ENCODE results near the gene PLEKHH3.
A peak's percentile ranks its signal among the peaks of the same experiment; 100 is the strongest.

PLEKHH3 gene

DNA sequence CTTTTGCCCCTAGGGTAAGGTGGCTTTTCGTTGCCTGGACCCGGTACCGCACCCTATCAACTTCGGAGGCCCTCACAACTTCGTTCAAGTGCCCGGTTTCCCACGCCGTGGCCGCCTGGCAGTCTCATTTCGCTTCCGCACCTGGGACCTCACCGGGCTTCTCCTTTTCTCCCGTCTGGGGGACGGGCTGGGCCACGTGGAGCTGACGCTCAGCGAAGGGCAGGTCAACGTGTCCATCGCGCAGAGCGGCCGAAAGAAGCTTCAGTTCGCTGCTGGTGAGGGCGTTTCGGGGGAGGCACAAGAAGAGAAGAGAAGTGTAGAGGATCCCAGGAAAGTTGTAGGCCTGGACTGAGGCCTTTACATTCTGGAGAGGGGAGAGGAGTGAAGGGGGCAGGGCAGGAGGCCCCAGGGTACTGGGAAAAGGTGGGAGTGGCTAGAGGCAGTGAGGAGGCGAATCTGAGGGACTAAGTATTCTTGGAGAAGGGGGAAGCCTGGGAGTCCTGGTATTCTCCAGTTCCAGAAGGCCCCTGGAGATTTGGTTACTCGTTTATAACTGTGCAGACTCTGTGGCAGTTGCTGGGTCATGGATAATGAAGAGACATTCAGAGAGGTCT lies 11.0 kb upstream of the PLEKHH3 start:
- DNase-seq: no peak

DNA sequence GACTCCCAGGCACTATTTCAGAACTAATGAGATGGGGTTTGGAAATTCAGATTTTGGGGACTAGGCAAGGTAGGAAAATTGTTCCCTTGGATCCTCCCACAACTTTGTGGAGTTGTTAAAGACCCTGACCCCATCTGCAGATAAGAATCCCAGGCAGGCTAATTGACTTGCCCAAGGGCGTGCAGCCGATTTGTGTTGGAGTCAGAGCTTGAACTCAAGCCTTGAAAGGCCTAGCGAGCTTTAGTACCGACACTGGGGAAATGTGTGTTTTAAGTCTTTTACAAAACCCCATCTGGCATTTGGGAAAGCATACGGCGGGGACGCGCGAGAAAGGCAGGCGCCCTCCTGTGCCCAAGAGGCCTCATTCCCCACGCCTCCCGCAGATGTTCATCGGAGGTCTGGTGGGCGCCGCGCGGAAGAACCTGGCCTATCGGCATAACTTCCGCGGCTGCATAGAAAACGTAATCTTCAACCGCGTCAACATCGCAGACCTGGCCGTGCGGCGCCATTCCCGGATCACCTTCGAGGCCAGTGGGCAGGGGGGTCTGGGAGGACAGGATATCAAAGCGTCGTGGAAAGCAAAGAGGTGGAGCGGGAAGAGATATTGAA lies 9.8 kb upstream of the PLEKHH3 start:
- no peak for DNase-seq

DNA sequence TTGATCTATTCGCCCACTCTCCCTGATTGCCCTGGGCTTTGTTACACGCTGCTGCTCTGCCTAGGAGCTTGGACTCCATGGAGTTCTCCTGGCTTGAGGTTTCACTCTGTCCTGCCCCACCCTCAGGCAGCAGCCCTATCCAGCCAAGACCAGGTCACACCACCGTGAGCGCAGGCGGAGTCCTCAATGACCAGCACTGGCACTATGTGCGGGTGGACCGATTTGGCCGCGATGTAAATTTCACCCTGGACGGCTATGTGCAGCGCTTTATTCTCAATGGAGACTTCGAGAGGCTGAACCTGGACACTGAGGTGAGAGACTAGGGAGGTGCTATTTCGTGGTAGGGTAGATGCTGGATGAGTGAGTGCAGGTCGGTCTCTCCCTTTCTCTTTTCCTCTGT lies 9.0 kb upstream of the PLEKHH3 start:
- DNase-seq: no peak

DNA sequence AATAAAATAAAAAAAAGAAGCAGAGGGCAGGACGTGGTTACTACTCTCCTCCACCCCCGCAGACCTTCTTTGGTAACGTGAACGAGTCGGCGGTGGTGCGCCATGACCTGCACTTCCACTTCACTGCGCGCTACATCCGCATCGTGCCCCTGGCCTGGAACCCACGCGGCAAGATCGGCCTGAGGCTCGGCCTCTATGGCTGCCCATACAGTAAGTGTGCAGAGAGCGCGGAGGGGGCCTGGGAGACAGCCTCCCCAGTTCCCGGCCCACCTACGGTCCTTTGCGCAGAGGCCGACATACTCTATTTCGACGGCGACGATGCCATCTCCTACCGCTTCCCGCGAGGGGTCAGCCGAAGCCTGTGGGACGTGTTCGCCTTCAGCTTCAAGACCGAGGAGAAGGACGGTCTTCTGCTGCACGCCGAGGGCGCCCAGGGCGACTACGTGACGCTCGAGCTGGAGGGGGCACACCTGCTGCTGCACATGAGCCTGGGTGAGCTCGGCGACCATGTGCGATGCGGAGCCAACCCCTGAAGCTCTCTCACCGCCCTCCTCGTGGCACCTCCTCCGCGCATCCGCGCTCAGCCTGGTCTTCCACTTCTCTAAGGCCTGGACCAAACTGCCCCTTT lies 8.2 kb upstream of the PLEKHH3 start:
- DNase-seq: no peak

DNA sequence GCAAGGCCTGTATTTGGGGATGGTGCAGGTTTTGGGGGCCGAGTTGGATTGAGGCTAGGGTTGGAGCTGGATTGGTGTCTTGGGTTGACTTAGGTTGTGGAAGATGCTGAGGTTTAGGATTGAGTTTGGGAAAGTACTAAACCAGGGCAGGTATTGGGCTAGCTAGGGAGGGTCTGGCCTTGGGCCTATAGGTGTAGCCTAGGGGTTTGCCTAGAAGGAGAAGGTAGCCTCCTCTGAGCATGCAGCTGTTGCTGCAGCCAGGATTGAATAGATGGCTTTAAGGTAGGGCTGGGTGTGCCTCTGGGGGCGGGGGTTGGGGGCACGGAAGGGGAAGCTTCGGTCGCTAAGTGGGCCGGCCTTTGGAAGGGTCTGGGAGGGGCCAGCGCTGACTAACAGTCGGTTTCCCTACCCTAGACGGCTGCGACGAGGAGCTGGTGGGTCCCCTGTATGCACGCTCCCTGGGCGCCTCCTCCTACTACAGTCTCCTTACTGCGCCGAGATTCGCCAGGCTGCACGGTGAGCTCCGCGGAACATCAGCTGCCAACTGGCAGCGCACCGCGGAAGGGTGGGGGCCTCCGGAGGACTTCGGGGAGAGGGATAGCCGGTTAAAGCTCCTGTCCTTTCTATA lies 6.7 kb upstream of the PLEKHH3 start:
- DNase-seq: peak in 41 of 58 donors; percentile 15 to 75 (median 43)

DNA sequence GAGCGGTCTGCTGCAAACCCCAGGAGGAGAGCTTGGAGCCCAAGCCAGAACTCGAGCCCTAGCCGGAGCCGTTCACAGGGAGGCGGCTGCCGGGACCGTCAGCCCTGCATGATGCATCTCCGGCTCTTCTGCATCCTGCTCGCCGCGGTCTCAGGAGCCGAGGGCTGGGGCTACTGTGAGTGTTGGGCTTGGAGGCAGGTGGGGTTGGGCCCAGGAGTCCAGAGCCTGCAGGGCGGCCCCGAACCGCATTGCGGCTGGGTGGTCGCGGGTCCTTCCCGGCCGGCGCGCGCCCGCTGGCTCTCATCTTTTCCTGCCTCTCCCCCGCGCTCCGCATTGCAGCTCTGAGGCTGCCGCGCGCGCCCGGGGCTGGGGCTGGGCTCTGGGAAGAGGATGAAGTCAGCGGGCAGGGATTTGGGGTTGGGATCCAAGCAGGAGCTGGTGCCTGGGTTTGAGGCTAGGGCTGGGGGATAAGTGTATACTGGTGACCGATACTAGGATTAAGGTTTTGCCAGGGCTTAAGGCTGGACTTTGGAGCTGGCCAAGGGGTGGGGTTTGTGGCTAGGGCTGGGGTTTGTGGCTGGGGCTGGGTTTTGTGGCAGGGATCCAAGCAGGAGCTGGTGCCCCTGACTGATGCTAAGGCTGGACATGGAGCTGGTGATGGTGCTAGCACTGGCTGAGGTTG lies 6.1 kb upstream of the PLEKHH3 start:
- DNase-seq: peak in 37 of 58 donors; percentile 22 to 78 (median 54)

DNA sequence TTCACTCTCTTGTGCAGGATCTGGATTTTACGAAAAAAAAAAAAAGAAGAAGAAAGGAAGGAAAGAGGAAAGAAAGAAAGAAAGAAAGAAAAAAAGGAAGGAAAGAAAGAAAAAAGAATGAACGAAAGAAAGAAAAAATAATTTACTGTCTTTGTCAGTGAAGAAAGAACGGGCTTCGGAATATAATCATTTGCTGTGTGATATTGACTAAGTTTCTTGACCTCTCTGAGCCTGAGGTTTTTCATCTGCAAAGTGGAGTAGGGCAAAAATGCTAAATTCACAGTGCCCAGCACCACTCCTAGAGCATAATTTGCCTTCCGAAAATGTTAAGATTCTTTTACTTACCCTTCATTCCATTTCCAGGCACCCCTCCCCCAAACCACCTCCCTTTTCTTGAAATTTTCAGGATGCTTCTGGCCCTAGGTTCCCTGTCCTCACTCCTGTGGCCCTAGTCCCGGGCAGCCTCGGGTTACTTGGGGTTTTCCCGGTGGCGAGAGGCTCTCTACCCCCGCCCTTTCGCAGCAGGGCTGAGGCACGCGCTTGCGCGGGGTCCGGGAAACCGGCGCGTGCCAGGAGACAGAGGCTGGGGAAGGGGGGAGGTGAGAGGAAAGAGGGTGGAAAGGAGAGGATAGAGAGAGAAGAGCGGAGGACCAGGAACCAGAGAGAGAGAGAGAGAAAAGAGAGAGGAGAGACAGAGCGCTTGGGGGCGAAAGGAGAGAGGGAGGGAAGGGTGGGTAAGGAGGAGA lies 5.4 kb upstream of the PLEKHH3 start, which contains the start of gene CNTNAP1:
Gene CNTNAP1, plus strand, starts transcription at position 556 of the 746 bp plus-strand sequence. CDS start 299 bp downstream, outside the sequence.
- DNase-seq: peak in 53 of 58 donors; percentile 22 to 79 (median 52)

DNA sequence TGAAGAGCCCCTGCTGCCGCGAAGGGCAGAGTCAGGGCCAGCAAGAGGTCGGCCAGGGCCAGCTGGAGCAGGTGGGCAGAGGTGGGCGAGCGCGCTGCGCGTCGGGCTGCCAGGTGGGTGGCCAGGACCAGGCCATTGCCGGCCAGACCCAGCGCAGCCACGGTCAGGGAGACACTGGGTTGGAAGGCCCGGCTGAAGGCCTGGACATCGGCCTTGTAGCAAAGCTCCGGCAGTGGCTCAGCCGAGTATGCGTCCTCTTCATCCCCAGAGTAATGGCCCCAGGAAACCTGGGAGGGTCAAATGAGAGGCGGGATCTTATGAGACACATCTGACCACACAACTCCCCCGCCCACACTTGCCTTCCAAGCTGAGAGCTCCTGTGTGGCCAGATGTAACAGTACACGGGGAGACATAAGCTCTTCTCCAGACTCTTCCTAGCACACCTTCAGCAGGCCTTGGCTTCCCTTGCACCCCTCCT lies 3.6 kb upstream of the PLEKHH3 start:
- DNase-seq: no peak

DNA sequence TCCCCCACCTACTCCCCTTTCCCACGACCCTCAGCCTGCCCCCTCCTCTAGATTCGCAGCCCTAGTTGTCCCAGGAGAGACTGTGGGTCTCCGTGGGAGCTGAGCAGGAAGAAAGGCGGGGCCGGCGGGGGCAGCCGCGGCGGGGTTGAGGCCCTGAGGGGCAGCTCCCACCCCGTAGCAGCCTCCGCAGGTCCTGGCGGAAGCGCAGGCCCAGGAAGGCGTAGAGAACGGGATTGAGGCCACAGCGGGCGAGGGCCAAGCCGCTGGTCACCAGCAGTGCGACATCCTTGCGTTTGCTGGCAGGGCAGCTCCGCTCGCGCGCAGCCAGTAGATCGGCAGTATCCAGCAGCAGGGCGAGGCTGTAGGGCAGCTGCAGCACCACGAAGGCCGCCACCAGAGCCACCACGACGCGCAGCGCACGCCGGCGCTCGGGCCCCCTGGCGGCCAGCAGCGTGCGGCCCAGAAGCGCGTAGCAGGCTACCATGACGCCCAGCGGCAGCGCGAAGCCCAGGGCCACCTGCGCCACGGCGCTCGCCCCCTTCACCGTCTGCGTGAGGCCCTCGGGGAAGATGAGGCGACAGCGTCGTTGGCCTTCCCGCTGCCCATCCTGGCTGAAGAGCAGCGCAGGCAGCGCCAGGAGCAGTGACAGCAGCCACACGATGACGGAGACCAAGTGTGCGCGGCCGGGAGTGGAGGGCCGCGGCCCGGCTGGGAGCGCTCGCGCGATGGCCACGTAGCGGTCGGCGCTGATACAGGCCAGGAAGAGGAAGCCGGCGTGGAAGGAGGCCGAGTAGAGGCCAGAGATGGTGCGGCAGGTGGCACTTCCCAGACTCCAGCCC lies 2.9 kb upstream of the PLEKHH3 start:
- DNase-seq: peak in 47 of 58 donors; percentile 12 to 81 (median 49)

DNA sequence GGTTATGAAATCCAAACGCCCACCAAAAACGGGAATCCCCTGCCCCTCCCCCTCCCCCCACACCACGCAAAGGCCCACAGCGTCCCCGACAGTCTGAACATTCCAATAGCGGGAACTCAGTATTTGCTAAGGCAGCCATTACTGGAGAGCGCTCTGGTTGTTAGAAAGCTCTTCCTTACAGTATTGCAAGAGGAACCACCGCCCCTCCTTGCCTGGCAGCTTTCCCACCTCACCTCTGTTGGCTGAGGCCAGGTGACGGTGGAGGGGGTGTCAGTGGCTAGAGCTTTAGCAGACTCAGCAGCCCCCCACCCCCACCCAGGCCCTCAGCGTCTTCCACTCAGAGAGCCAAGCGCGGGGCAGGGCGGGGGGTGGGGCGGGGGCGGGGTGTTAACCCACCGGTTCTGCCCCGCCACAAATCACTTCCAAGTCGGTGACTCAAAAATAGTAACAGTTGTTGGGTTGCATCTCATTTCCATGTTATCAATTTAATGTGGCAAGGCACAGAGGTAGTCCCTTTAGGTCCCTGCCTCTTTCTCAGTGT lies 2.2 kb upstream of the PLEKHH3 start:
- peak in 11 of 58 donors; percentile 7 to 45 (median 31) for DNase-seq

DNA sequence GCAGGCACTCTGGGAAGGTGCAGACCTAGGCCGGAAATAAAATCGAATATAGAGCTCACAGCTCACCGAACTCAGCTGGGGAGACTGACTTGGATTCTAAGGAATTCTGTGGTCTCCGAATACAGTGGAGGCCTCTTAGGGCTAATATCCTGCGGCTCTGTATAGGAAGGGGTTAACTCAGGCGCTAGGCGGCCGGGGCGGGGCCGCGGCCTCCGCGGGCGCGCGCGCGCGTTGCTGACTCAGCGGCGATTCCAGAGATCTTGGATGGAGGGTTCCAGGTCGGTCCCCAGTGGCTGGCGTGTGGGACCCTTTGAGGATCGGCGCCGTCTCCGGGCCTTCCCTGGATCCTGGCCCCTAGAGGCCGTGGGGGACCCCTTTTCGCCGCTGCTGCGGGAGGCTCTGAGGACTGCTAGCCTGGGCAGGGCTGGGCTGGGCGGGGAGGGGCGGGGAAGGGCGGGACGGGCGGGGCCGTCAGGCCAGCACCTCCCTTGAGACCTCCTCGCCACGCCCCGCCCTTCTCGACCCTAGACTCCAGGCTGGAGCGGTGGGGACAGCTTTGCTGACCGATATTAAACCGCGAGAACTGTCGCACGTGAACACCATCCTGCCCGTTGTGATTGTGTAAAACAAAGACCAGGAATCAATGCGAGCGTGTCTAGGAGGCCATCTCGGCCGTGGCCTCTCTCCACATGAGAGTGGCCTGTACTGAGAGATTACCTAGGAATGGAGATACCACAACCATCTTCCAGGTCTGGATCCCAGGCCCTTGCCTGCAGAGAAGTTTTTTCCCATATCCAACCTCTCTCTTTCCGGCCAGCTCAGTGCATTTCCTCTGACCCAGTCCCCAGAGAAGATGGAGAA lies 1.4 kb upstream of the PLEKHH3 start:
- peak in 56 of 58 donors; percentile 44 to 92 (median 80) for DNase-seq

DNA sequence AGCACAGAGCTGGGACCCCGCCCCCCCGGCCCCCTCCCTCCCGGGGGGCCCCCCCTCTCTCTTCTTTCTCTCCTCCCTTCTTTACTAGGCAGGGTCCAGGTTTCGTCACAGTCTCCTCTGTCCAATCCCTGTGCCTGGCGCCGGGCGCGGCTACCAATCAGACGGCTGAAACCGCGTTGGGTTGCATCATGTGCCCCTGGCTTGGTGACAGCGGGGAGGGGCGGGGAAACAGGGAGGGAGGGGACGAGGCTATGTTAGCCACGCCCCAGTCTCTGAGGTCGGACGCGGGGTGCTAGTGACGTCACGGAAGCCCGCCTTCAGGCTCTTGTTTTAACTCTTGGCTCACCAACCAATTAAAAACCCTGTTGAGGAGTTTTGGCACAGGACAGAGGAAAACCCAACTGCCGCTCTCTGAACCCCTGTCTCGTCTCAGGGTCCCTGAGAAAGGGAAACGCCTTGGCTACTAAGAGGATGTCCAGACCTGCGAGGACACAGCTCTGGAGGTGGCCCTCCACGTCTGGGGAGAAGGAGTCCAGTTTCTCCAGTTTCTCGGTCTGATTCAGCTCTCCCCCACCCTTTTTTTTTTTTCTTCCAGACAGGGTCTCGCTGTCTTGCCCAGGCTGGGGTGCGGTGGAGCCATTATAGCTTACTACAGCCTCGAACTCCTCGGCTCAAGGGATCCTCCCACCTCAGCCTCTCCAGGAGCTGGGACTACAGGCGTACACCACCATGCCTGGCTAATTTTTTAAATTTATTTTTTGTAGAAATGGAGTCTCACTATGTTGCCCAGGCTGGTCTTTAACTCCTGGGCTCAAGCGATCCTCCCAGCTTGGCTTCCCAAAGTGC lies 441 bp upstream of the PLEKHH3 start:
- peak; percentile 94 to 100 (median 99) for DNase-seq

DNA sequence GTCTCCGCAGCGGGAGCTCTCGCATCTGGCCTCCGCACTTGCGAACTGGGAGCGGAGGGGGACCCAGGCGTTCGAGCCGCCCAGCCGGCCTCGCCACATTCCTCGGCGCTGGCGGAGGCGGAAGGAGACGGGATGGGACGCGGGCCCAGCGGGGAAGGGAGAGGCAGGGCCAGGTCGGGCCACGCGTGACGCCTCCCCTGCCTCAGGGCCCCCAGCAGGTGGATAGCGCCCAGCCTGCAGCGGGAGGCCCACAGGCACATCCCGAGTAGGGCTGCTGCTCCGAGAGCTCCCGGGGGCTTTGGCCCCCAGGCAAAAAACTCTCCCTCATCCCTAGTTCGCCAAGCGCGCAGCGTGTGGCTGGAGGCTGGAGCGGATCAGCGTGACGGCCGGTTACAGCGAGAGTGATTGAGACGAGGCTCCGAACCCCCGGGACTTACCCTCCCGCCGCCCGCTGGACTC lies 800 bp downstream of the PLEKHH3 start:
- DNase-seq: peak in 11 of 58 donors; percentile 20 to 55 (median 45)

DNA sequence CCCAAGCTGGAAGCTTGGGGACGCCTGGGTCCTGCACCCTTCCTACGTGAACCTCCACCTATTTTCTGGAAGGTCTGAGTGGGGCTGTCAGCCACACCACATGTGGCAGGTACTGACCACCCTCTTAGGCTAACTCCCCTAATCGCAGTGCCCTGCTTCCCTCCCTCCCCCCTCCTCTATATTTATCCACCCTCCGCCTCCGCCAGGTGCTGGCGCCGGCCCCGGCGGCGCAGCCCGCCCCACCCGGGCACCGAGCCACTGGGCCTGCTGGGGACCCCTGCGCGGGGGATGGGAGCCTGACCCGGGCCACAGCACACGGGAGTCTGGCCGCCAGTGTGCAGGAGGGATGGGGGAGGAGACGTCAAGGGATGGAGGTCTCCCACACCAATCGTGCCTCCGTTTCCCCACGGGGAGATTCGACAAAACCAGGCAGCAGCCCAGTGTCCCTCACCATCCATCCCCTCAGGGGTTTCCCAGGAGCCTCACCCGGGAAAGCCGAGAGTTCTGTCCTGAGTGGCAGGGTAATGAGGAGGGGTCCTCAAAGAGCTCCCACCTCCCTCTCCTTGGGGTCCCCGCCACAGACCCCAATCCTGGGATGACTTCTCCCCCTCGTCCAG lies 1.3 kb downstream of the PLEKHH3 start:
- peak in 15 of 58 donors; percentile 8 to 48 (median 21) for DNase-seq

DNA sequence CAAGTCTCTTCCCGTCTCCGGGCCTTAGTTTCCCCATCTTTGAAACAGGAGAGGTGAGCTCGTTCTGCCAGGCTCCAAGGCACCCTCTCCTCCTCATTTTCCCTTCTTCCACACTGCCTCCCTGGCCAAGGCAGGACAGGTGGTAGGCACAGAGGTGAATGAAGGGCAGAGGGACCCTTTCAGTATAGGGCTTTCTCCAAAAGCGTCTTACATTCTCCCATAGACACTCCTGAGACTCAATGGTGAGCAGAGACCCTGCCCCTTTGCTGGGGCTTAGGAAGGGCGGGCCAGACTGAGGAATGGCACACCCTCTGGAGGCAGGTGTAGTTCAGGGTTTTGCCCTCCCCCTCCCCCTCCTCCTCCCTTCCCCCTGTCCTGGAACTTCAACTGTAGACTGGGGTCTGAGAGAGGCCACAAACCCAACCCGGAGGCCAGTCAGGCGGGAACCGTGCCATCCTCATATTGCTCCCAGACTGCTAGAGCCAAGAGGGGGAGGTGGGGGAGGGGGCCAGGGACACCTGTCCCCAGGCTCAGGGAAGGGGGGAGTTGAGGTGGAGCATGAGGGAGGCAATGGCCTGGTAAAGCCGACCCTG lies 1.9 kb downstream of the PLEKHH3 start:
- DNase-seq: no peak

All from anterior cingulate cortex (tissue), 58 donors.